NCI-H2081 treated with DMSO at 0.1 percent for 48 hours (cell line): ENCODE measurements around the gene TXK.

Experiments used
- DNase-seq: peaks from one replicate; lab custom pipeline; 2025; lab: John Stamatoyannopoulos, UW

The TXK gene

DNA sequence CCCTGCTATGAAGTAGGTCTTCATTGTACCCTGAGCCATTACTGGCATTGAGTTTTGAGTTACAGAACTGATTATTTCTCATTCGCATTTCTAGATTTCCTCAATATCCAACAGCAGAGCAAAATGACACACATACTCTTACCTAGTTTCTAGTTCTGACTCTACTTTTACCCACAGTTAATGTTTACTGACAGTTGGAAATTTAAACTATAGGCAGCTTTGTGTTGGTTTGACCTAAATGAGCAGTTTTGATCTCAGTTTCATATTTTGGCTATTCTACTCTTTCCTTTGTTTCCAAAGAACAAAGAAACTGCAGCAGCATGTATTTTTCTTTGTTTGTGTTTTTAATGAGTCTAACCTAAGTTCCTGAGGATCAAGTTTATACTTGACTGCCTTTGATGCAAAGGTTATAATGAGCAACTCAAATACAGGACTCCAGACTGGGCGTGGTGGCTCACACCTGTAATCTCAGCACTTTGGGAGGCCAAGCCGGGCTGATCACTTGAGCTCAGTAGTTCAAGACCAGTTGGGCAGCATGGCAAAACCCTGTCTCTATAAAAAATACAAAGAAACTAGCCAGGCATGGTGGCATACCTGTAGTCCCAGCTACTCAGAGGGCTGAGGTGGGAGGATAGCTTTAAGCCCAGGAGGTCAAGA is 30.4 kb downstream of the TXK start:
- DNase-seq = no peak

DNA sequence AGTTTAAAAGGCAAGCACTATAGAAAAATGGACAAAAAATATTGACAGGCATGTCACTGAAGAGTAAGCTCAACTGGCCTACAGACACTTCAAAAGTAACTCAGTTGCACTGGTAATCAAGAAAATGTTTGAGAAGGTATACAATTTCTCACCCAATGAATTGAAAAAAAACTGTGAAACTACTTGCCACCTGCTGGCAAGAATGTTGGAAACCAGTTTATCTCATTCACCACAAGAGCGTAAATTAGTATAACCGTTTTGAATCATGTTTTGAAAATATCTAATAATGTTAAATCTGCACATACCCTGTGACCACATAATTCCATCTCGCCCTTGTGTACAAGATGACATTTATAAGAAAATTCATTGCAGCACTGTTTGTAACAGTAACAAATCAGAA is 31.7 kb downstream of the TXK start:
- DNase-seq = no peak

DNA sequence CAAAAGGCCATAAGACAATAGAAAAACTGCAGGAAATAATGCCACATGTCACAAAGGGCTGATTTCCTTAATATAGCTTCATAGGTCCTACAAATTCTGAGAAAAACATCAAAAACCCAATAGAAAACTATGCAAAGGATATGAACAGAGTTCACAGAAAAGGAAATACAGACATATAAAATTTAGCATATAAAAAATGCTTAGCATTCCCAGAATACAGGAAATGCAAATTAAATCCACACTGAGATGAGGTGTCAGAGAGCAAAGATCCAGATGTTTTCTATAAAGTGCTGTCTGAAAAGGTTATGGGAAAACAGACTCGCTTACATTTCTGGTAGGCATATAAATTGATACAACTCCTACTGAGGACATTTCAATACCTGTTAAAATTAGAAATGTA is 33.8 kb downstream of the TXK start:
- no peak for DNase-seq

DNA sequence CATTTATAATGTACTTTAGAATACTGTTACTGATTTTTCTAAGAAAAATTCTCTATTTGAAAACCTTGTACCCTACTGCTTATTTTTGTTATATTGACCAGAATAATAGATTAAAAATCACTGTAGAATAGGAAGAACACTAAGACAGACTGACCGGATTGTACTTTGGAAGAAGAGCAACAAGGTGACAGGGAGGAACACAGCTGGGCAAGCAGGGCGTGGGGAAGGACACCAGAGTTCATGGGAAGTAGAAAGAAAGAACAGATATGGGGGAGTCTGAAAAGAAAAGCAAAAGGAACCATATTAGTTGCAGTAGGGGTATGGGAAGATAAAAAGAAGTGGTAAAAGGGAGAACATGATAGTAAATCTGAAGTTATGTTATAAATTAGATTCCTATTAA is 38.6 kb downstream of the TXK start:
- DNase-seq = no peak

DNA sequence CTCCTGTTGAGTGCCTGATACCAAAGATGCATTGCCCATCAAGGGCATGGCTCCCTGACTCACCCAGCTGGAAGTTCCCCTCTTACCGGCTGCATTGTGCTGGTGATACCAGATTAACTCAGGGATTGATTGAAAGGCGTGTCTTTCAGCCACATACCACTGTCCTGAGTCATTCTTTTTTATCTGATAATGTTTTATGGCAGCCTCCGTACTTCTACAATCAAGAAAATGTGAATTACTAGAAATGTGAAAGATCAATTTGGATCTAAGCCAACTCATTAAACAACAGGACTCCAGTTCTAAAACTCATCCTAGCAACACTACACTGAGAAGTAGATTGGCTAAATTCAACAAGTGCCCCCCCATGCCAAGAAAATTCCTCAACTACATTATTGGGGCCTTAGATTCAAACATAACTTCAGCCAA is 40.0 kb downstream of the TXK start:
- no peak for DNase-seq

DNA sequence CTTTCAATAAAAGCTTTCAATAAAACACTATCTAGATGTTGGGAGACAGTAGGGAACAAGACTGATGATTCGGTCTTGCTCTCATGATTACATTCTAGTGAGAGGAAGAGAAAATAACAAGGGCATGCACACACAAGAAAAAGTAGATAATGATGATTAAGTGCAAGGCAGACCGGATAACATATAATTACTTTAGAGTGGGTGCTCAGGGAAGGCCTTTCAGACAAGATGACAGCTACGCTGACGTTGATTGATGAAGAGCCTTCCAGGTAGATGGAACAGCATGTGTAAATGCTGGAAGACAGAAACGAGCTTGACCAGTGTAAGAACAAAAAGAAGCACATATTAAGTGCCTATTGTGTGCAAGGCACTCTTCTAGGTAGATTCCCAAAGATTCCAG is 43.4 kb downstream of the TXK start:
- no peak for DNase-seq

DNA sequence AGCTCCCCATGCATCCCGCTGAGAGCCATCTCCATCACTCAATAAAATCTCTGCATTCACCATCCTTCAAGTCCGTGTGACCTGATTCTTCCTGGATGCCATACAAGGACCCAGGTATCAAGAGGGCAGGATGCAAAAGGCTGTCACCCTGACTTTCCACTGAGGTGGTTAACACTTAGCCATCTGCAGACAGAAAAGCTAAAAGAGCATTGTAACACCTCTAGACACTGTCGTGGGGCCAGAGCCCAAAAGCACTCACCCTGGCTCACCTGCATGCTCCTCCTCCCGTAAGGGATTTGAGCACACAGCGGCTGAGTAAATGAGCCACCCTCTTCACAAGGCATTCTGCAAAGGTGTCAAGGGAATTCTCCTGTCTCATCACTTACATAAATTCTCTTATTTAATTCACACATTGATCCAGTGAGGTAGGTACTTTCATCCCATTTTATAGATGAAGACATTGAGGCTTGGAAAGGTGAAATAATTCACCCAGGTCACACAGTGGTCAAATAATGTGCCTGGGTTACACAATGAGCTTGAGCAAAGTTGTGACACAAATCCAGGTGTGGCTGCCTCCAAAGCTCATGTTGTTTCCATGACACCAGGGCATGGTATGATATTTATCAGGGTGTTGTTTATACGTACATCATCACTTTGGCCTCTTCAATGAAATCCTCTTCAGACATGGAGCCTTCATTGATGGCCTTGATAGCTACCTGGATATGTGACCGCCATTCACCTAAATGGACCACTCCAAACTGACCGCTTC is 48.0 kb downstream of the TXK start:
- DNase-seq = no peak

DNA sequence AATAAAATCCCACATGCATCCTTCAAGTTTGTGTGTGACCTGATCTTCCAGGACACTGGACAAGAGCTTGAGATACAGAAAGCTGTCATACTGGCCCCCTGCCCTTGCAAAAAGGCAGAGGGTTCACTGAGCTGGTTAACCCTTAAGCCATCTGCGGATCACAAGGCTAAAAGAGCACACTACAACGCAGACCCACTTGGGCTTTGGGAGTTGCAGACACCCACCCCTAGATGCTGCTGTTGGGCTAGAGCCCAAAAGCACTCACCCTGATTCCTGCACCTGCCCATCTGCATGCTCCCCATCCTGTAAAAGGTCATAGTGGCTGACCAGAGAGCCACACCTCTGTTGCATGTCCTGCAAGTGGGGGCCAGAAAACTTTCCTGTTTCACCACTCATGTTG is 51.1 kb downstream of the TXK start:
- no peak for DNase-seq

DNA sequence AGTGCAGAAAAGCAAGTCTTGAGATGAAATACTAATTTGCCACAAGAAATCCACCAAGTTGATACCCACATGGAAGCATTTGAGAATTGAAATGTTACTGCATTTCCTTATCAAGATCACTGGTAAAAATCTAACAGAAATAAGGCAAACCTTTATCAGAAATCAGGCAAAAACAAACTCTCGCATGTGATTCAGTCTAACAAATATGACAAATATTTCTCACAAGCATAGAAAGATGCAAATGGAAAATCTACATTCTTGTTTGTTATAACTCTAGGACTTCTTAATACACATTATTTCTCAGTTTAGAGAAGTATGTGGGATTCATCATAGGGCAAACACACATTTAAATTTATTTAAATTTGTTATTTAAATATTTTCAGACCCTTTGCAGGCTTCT is 52.9 kb downstream of the TXK start:
- no peak for DNase-seq

DNA sequence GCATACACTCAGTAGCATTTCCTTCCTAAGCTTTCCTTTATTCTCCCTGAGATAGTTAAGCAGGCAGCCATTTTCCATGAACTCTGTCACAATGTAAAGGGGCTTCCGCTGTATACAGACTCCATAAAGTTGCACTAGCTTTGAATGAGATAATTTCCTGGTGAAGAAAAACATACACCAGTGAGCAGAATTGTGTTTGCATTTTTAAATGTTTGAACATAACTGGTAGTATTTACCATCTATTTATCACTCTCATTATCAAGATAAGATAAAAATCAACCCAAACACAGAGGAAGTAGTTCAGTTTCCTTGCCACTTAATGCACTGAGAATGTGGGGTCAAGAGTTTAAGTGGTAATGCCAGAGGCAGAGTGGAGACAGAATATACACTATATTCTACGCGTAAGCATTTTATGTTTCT is 54.1 kb downstream of the TXK start:
- no peak for DNase-seq

DNA sequence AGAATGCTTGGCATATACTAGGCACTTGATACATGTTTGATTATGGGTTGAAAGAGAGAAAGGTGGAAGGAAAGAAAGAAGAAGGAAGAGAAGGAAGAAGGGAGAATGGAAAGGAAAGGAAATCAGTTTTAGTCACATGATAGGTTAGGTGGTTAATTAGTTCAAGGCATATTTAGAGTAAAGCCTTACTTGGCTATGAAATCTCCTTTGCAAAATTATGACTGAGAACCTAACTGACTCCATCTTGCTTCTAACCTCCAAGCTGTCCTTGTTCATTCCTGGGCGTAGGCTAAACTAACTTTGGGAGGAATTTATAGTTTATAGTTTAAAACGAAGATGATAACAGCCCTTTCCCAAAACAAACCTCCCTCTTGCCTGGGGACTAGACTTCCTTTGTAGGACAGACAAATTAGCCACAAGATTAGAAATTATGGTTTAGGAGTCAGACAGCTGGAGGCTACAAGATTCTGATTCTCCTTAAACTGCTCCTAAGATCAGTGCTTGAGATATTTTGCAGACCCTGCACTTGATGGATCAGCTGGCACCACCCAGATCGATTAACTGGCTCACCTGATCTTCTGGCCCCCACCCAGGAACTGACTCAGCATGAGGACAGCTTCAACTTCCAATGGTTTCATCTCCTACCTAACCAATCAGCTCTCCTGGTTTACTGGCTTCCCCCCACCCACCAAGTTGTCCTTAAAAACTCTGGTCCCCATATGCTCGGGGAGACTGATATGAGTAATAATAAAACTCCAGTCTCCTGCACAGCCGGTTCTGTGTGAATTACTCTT is 55.0 kb downstream of the TXK start:
- DNase-seq = no peak

DNA sequence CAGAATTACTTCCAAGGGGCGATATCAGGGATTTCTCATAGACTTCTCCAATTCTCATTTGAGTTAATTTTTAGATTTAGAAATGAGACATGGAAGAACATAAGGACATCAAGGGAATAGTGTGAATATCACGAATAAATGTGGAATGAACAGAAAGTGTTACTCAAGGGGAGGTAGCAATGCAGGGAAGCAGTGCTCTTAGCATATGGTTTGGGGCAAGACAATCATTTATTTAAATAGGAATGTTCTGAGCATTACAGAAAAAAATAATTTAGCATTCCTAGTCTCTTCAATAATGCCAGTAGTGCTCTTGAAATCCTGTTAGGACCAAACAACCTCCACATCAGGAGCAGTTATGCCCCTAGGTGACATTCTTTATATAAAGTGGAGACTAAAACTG is 55.6 kb downstream of the TXK start:
- no peak for DNase-seq

DNA sequence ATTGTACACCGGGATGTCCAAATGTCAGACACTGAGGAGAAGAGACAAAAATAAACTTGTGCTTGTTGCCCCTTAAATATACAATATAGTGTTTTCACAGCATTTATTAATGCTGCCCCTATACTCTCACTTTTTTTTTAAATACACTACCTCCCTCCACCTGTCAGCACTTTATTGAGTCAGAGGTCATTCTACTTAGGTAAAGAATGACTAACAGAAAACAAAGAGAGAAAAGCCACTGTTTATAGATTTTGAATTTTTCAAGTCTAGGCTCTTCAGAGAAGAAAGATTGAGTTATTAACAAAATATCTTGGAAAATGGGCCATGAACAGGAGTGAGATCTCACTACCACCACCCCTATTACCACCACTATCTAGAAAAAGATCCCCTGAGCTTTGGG is 59.4 kb downstream of the TXK start:
- DNase-seq = no peak

DNA sequence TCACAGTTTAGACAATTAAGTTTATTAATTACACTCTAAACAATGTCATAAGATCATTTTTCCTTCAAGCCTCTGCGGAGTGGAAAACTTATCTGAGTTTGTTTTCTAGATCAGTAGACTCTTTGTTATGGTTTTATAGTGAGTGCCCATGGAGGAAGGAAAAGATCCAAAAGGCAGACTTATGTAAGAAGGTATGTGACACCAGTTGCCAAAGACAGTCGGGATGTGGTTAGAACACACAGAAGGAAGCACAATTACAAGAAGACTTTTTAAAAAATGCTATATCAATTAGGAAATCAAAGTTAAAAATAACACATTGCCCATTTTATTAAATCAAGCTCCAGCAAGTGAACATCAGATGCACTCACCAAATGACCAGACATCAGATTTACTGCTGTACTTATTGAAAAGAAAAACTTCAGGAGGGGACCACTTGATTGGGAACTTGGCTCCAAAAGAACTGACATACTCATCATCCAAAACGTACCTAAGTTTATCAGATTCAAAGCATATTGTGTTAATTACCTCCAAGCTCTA is 60.4 kb downstream of the TXK start:
- DNase-seq = no peak

DNA sequence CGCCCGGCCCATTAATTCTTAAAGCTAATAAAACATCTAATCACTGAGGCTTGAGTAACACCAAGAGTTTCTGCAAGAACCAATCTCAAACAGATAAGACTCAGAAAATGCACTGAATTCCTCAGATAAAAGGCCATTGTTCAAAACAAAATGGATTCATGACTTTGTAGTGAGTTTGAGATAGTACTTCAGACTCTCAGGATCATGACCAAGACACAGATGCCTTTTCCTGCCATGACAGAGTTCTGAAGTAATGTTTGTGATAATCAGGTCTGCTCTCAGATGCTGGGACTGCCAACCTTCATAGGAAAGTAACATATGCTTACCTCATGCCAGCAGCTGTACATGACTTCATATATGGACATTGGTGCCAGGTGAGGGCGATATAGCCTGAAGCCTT is 62.9 kb downstream of the TXK start:
- DNase-seq = no peak

DNA sequence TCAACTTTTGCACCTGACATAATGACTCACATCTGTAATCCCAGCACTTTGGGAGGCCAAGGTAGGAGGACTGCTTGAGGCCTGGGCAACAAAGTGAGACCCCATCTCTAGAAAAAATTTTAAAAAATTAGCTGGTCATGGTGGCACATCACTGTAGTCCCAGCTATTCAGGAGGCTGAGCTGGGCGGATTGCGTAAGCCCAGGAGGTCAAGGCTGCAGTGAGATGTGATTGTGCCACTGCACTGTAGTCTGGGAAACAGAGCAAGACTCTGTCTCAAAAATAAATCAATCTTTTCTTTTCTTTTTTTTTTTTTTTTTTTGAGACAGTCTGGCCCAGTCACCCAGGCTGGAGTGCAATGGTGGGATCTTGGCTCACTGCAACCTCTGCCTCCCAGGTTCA is 65.0 kb downstream of the TXK start:
- DNase-seq = no peak

DNA sequence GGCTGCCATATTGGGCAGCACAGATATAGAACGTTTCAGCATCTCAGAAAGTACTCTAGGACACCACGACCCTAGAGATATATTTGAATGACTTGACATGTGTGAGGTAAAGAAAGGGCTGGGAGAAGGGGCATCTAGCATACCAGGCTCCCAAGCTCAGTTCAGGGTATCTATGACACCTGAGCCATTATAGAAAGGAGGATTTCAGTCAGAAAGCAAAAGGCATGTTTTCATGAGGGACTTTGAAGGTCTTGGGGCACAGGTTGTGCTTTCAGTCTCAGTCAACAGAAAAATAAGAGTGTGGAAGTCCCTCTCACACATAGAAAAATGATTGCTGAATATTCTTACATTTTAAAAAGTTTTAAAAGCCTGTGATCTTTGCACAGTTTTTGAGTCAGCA is 65.9 kb downstream of the TXK start:
- DNase-seq = no peak

DNA sequence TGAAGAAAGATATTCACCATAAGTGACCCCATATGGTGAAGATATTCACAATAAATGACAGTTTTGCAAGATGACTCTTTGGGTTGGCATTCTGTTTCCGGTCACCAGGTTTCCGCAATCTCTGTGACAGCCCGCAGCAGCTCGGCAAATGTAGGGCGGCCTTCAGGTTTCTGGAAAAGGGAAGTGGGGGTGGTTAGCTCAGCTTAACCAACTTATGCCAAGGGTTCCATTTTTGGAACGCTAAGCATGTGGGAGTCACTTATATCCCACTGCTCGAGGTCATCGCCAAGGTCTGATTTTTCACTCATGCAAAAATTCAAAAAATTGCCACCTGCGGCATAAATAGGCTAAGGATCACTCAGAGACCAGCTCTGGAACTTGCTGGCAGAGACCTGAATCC is 66.5 kb downstream of the TXK start:
- no peak for DNase-seq

DNA sequence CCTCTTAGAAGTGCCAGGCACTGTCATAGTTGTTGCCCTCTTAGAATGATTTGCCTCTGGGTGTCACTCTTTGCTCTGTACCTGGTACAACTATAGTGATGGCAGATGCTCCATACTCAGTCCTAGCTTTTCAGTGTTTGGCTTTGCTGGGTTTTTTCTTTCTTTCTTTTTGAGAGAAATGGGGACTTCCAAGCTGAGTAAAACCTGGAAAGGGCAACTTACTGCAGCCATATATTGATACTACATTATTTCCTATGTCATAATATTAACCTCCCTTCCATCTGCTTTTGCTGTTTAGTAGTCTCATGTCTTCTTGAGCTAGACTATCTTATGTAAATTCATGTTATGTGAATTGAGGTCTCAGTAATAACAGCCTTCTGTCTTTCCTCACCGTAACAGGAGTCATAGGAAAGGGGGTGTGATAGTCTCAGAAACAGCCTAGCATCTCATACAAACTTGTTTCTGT is 68.4 kb downstream of the TXK start:
- no peak for DNase-seq

DNA sequence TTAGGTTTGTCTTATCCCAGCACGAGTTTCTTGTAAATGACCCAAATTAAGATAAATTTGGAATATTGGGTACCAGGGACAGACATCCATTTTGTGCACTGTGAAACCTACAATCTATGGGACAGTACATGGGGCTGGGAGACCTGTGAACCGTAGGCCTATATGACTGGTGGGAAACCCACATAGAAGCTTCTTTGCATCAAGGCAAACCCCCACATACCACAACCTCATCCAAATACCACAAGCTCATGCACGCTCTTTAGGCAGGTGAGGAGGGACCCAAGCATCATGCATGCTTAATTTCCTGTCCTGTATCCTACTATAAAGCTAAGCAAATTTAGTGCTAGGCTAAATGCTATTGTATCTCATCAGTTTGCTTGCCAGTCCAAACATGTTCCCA is 69.7 kb downstream of the TXK start:
- DNase-seq = no peak

DNA sequence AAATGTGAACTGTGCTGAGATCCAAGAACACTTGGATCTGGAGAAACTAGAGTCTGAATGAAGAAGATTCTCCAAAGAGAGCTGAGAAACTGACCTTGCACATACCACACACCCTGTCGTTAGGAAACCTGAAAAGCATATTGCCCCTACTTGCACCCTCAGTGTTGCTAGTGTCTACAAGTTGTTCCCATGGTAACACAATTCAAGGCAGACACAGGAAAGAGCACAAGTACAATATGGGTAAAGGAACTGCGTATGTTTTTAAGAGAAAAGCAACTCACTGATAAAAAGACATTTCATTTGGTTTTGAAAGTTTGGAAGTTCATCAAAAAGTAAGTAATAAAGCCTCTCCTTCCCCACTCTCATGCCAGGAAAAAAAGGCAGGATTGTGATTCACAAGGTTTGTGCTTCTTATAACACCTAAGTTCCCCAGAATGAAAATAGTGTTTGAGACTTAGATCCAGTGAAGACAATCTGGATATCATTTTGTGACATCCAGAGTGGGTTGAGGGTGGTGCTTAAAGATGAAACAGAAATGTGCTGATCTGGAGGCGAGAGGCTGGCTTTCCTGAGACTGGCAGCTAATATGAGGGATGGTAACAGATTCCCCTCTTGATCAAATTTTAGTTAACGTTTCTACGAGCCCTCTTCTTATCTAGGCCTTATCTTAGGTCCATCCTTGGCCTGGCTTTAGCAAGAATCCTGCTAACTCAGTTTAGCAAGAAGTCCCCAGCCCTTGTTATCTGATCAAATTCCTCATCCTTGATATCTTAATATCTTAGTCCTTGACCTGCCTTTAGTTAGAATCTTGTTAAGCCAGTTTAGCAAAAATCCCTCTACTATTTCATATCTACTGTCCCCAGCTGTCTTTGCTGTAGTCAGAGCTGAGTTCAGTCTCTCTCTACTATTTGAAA is 75.2 kb downstream of the TXK start:
- DNase-seq = no peak

DNA sequence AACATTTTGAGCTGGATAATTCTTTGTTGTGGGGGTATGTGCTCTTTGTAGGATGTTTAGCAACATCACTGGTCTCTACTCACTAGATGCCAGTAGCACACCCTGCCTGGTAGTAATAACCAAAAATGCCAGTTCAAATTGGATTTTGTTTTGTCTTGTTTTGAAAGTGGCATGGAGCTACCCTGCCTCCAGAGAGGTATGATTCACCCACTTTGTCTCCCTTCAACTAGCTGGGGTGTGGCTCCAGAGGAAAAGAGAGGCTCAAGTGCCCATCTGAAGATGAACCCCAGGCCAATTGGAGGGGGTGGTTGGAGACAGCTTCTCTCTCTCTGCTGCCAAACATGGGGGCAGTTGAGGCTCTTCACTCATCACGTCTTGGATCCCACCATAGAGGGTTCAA is 83.0 kb downstream of the TXK start:
- no peak for DNase-seq
